Activated effector memory CD4-positive, alpha-beta T cell treated with Interleukin-2 at 50 U/mL for 16 hours (primary cell): Measurements from ENCODE around the gene VSIR.

Experiments
- DNase-seq: peaks from one replicate; pipeline ENCODE4 v3.0.0-alpha.2; 2020

VSIR gene

GRCh38 chr10:71711052-71711623 is 62.2 kb downstream of the VSIR start:
- DNase-seq, result no peak

GRCh38 chr10:71710519-71710918 is 62.8 kb downstream of the VSIR start:
- no peak for DNase-seq

GRCh38 chr10:71708897-71709882 is 64.1 kb downstream of the VSIR start:
- DNase-seq, result no peak

GRCh38 chr10:71708301-71708703 is 65.0 kb downstream of the VSIR start:
- peak; percentile 55 for DNase-seq

- no peak for DNase-seq
These were observed 66.0 kb downstream of the VSIR start for GRCh38 chr10:71707240-71707789.

- DNase-seq, result no peak
These were observed 66.9 kb downstream of the VSIR start for GRCh38 chr10:71706216-71707121.

GRCh38 chr10:71705582-71705981 is 67.7 kb downstream of the VSIR start:
- DNase-seq, result no peak

- DNase-seq, result no peak
These were observed 68.5 kb downstream of the VSIR start for GRCh38 chr10:71704816-71705215.

- DNase-seq, result no peak
These were observed 69.7 kb downstream of the VSIR start for GRCh38 chr10:71703577-71703976.

- no peak for DNase-seq
These were observed 71.7 kb downstream of the VSIR start for GRCh38 chr10:71701496-71702132.

- DNase-seq, result no peak
These were observed 72.5 kb downstream of the VSIR start for GRCh38 chr10:71700731-71701368.

- no peak for DNase-seq
These were observed 74.6 kb downstream of the VSIR start for GRCh38 chr10:71698737-71699136.

- DNase-seq, result peak; percentile 37
These were observed 75.2 kb downstream of the VSIR start for GRCh38 chr10:71697938-71698709.
